H9 (cell line): ENCODE measurements around the gene JMJD8. TPM values are rescaled to one million over a fixed set of nuclear protein-coding genes. Genes with fewer than 3 reads are reported as not detected.

Source experiments
- DNase-seq: peaks from one replicate; pipeline ENCODE4 v3.0.0-alpha.2; 2017
- H2AFZ ChIP-seq: one replicate; pipeline ENCODE4 v1.6.1; 2013; ENCODE audit warnings: mild to moderate bottlenecking, low read length, control low read depth, moderate library complexity
- H2AK5ac ChIP-seq: 2 replicates; pipeline ENCODE4 v1.6.1; 2013; ENCODE audit warnings: low read length, control low read depth, mixed read lengths; ENCODE audit not compliant: insufficient read length
- H2BK120ac ChIP-seq: one replicate; pipeline ENCODE4 v1.6.1; 2013; ENCODE audit warnings: low read depth, mild to moderate bottlenecking, low read length, control low read depth, inconsistent platforms; ENCODE audit not compliant: poor library complexity, severe bottlenecking
- H2BK12ac ChIP-seq: 2 replicates; pipeline ENCODE4 v1.6.1; 2013; ENCODE audit warnings: low read length, control low read depth, mixed read lengths, low read depth; ENCODE audit not compliant: insufficient read length
- H2BK15ac ChIP-seq: 2 replicates; pipeline ENCODE4 v1.6.1; 2013; ENCODE audit warnings: low read depth, low read length, control low read depth
- H2BK20ac ChIP-seq: one replicate; pipeline ENCODE4 v1.6.1; 2013; ENCODE audit warnings: low read depth, mild to moderate bottlenecking, low read length, control low read depth, inconsistent platforms; ENCODE audit not compliant: poor library complexity, severe bottlenecking
- H2BK5ac ChIP-seq: 2 replicates; pipeline ENCODE4 v1.6.1; 2013; ENCODE audit warnings: low read length, control low read depth, mixed read lengths; ENCODE audit not compliant: insufficient read length
- H3K14ac ChIP-seq: 2 replicates; pipeline ENCODE4 v1.6.1; 2013; ENCODE audit warnings: low read length, control low read depth; ENCODE audit not compliant: insufficient read depth
- H3K18ac ChIP-seq: 2 replicates; pipeline ENCODE4 v1.6.1; 2013; ENCODE audit warnings: low read depth, mild to moderate bottlenecking, mixed read lengths, low read length, control low read depth; ENCODE audit not compliant: insufficient read length
- H3K23ac ChIP-seq: 2 replicates; pipeline ENCODE4 v1.6.1; 2013; ENCODE audit warnings: low read length, control low read depth, mixed read lengths, low read depth; ENCODE audit not compliant: insufficient read length
- H3K23me2 ChIP-seq: 2 replicates; pipeline ENCODE4 v1.6.1; 2013; ENCODE audit warnings: low read depth, mild to moderate bottlenecking, mixed read lengths, low read length, control low read depth; ENCODE audit not compliant: insufficient read length, poor library complexity, severe bottlenecking
- H3K27ac ChIP-seq: 2 replicates; pipeline ENCODE4 v1.5.1; 2013; ENCODE audit warnings: low read length, control low read depth, mixed read lengths, low read depth; ENCODE audit not compliant: insufficient read length
- H3K27me3 ChIP-seq: 2 replicates; pipeline ENCODE4 v1.6.1; 2013; ENCODE audit warnings: low read length, control low read depth, inconsistent platforms; ENCODE audit not compliant: insufficient read depth
- H3K4ac ChIP-seq: 2 replicates; pipeline ENCODE4 v1.6.1; 2013; ENCODE audit warnings: low read depth, mild to moderate bottlenecking, control low read depth, inconsistent platforms, low read length, moderate library complexity
- H3K4me1 ChIP-seq: 2 replicates; pipeline ENCODE4 v1.6.1; 2013; ENCODE audit warnings: low read length, control low read depth, inconsistent platforms; ENCODE audit not compliant: insufficient read depth
- H3K4me2 ChIP-seq: 2 replicates; pipeline ENCODE4 v1.6.1; 2013; ENCODE audit warnings: low read length, control low read depth, mixed read lengths; ENCODE audit not compliant: insufficient read length, insufficient read depth
- H3K56ac ChIP-seq: 2 replicates; pipeline ENCODE4 v1.6.1; 2013; ENCODE audit warnings: low read depth, mild to moderate bottlenecking, mixed read lengths, low read length, control low read depth; ENCODE audit not compliant: insufficient read length
- H3K79me1 ChIP-seq: 2 replicates; pipeline ENCODE4 v1.6.1; 2013; ENCODE audit warnings: low read depth, mild to moderate bottlenecking, moderate library complexity, low read length, control low read depth, inconsistent platforms; ENCODE audit not compliant: insufficient read depth, poor library complexity, severe bottlenecking
- H3K79me2 ChIP-seq: 2 replicates; pipeline ENCODE4 v1.6.1; 2013; ENCODE audit warnings: low read length, control low read depth, inconsistent platforms; ENCODE audit not compliant: insufficient read depth
- H3K9ac ChIP-seq: 2 replicates; pipeline ENCODE4 v1.6.1; 2013; ENCODE audit warnings: low read length, control low read depth, mixed read lengths; ENCODE audit not compliant: insufficient read length; ENCODE audit errors: extremely low read depth
- H3K9me3 ChIP-seq: one replicate; pipeline ENCODE4 v1.6.1; 2013; ENCODE audit warnings: low read depth, low read length, inconsistent platforms; ENCODE audit not compliant: control insufficient read depth
- H3T11ph ChIP-seq: one replicate; pipeline ENCODE4 v1.6.1; 2013; ENCODE audit warnings: mild to moderate bottlenecking, low read length, control low read depth, inconsistent platforms
- H4K20me1 ChIP-seq: one replicate; pipeline ENCODE4 v1.6.1; 2013; ENCODE audit not compliant: control insufficient read depth, insufficient read length, insufficient read depth
- H4K5ac ChIP-seq: 2 replicates; pipeline ENCODE4 v1.6.1; 2013; ENCODE audit warnings: low read depth, mild to moderate bottlenecking, mixed read lengths, low read length, control low read depth; ENCODE audit not compliant: insufficient read length
- H4K8ac ChIP-seq: replicated peaks from 2 replicates; pipeline ENCODE4 v1.6.1; 2013; ENCODE audit warnings: low read length, control low read depth, mixed read lengths, low read depth; ENCODE audit not compliant: insufficient read length
- H4K91ac ChIP-seq: 2 replicates; pipeline ENCODE4 v1.6.1; 2013; ENCODE audit warnings: low read depth, mild to moderate bottlenecking, moderate library complexity, mixed read lengths, low read length, control low read depth; ENCODE audit not compliant: insufficient read length
- H3K27ac Mint-ChIP-seq, 3 experiments: 2 replicates in 2 of 3; 3 replicates in 1 of 3; pipeline ENCODE4 v1.8.0; 2020 to 2021; ENCODE audit warnings: mixed read lengths in 3 of 3, mild to moderate bottlenecking in 1 of 3, moderate library complexity in 1 of 3
- H3K27me3 Mint-ChIP-seq: 2 replicates; pipeline ENCODE4 v1.8.0; 2021; ENCODE audit warnings: low read depth, mild to moderate bottlenecking, moderate library complexity, mixed read lengths
- H3K36me3 Mint-ChIP-seq, 3 experiments: 2 replicates in 2 of 3; 3 replicates in 1 of 3; pipeline ENCODE4 v1.8.0; 2020 to 2021; ENCODE audit warnings: low read depth in 3 of 3, mixed read lengths in 3 of 3; ENCODE audit not compliant: insufficient read depth in 1 of 3
- H3K4me1 Mint-ChIP-seq, 2 experiments: 2 replicates each; pipeline ENCODE4 v1.8.0; 2020; ENCODE audit warnings: mixed read lengths in 2 of 2
- H3K4me3 Mint-ChIP-seq, 2 experiments: 2 replicates in 1 of 2; 3 replicates in 1 of 2; pipeline ENCODE4 v1.8.0; 2020 to 2021; ENCODE audit warnings: mild to moderate bottlenecking in 2 of 2, mixed read lengths in 2 of 2, moderate library complexity in 1 of 2
- H3K9me3 Mint-ChIP-seq, 2 experiments: 2 replicates in 1 of 2; 3 replicates in 1 of 2; pipeline ENCODE4 v1.8.0; 2020; ENCODE audit warnings: mild to moderate bottlenecking in 2 of 2, mixed read lengths in 2 of 2, moderate library complexity in 1 of 2
- WGBS: extraction: QIAGEN DNeasy Blood & Tissue Kit; methylation state at CpG from one replicate; pipeline ENCODE4 v1.1.7; 2013; ENCODE audit warnings: missing lambda C conversion rate, low lambda C conversion rate, mixed read lengths; ENCODE audit not compliant: insufficient read length; ENCODE audit errors: extremely low coverage; 5-methylcytosine and 5-hydroxymethylcytosine counted together
- total RNA-seq: library from RNA; stranded (reverse); gene quantifications from 2 replicates; pipeline ENCODE4 v1.2.1, GENCODE V29; 2021
- TF ChIP-seq, protein P1 (sequence below): fragments of 200-600 bp; sonication (generic); conservative IDR thresholded peaks from 3 replicates; pipeline ENCODE4 v1.8.0; 2021; ENCODE audit warnings: antibody characterized with exemption, mild to moderate bottlenecking

Gene JMJD8
- total RNA-seq, 1 experiment from 2014 or later: 52.7 TPM

DNA sequence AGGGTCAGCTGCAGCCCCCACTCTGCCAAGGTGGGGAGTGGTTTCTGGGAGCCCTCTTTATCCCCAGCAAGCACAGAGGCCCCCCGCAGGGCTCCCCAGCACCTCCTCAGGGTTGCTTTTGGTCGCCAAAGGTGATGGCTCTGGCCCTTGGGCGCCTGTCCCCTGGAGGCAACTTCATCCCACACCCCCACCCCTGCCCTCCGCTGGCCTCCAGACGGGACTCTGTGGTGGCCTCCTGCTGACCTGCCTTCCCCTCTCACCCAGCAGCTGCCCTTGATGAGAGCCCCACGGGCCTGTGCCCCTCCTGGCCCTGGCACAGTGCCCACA is 24.0 kb downstream of the JMJD8 start:
- no peak overlapping the region for H2BK15ac ChIP-seq
- TF ChIP-seq, protein P1, sequence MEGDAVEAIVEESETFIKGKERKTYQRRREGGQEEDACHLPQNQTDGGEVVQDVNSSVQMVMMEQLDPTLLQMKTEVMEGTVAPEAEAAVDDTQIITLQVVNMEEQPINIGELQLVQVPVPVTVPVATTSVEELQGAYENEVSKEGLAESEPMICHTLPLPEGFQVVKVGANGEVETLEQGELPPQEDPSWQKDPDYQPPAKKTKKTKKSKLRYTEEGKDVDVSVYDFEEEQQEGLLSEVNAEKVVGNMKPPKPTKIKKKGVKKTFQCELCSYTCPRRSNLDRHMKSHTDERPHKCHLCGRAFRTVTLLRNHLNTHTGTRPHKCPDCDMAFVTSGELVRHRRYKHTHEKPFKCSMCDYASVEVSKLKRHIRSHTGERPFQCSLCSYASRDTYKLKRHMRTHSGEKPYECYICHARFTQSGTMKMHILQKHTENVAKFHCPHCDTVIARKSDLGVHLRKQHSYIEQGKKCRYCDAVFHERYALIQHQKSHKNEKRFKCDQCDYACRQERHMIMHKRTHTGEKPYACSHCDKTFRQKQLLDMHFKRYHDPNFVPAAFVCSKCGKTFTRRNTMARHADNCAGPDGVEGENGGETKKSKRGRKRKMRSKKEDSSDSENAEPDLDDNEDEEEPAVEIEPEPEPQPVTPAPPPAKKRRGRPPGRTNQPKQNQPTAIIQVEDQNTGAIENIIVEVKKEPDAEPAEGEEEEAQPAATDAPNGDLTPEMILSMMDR: no peak
- no peak overlapping the region for H3K56ac ChIP-seq
- DNase-seq: no peak
- no peak overlapping the region for H4K91ac ChIP-seq
- H3K4me1 Mint-ChIP-seq: peaks cover 0 to 5% of the 10 kb centered on the region in 2 experiments; a peak in 2 of 4 replicates
- no peak overlapping the region for H4K8ac ChIP-seq
- no peaks in the 10 kb centered on the region for H3K27me3 Mint-ChIP-seq
- no peak overlapping the region for H3K14ac ChIP-seq
- H3K9ac ChIP-seq: no peak overlapping the region
- H2BK5ac ChIP-seq: no peak overlapping the region
- H3K27me3 ChIP-seq: no peaks in the 10 kb centered on the region
- H3K4me1 ChIP-seq: no peaks in the 10 kb centered on the region; the same call in 1 of the 2 replicates
- H3K4me3 Mint-ChIP-seq: no peak overlapping the region
- H3K23ac ChIP-seq: no peak overlapping the region
- no peak overlapping the region for H2BK20ac ChIP-seq
- H3K36me3 Mint-ChIP-seq: peaks cover 2 to 13% (median 8%) of the 10 kb centered on the region in 3 experiments; a peak in 5 of 7 replicates
- no peak overlapping the region for H2BK12ac ChIP-seq
- no peak overlapping the region for H2AK5ac ChIP-seq
- no peak overlapping the region for H3T11ph ChIP-seq
- no peak overlapping the region for H2AFZ ChIP-seq
- no peak overlapping the region for H3K4me2 ChIP-seq
- no peak overlapping the region for H4K5ac ChIP-seq
- no peaks in the 10 kb centered on the region for H3K79me1 ChIP-seq
- H3K18ac ChIP-seq: no peak overlapping the region
- H2BK120ac ChIP-seq: no peak overlapping the region
- H4K20me1 ChIP-seq: no peaks in the 10 kb centered on the region
- H3K27ac Mint-ChIP-seq: no peak overlapping the region
- no peak overlapping the region for H3K27ac ChIP-seq
- no peaks in the 10 kb centered on the region for H3K79me2 ChIP-seq
- WGBS: no CpG with 5 or more reads among the region's 6 CpGs
- H3K23me2 ChIP-seq: no peaks in the 10 kb centered on the region
- H3K9me3 ChIP-seq: no peaks in the 10 kb centered on the region
- no peak overlapping the region for H3K4ac ChIP-seq
- no peaks in the 10 kb centered on the region for H3K9me3 Mint-ChIP-seq
